GM19438 (cell line): ENCODE measurements around the gene NOTCH2.
A peak's percentile ranks its signal among the peaks of the same experiment; 100 is the strongest.
"Not testable (repeated sequence)": the region's sequence is repeated elsewhere in the genome, so short reads cannot be mapped to it uniquely, and the experiment has no call there.

Experiments used
- ATAC-seq: cut with Tn5 transposase; IDR thresholded peaks from one replicate; pipeline ENCODE4 v1.9.1; 2021; ENCODE audit warnings: low read depth; ENCODE audit not compliant: unreplicated experiment

The NOTCH2 gene

GRCh38 chr1:119975582-119976254 is 93.7 kb downstream of the NOTCH2 start:
- ATAC-seq, result not testable (repeated sequence)

- ATAC-seq, result no peak
Observed at GRCh38 chr1:119975006-119975405, 94.5 kb downstream of the NOTCH2 start.

- no peak for ATAC-seq
Observed at GRCh38 chr1:119974013-119974412, 95.4 kb downstream of the NOTCH2 start.

DNA sequence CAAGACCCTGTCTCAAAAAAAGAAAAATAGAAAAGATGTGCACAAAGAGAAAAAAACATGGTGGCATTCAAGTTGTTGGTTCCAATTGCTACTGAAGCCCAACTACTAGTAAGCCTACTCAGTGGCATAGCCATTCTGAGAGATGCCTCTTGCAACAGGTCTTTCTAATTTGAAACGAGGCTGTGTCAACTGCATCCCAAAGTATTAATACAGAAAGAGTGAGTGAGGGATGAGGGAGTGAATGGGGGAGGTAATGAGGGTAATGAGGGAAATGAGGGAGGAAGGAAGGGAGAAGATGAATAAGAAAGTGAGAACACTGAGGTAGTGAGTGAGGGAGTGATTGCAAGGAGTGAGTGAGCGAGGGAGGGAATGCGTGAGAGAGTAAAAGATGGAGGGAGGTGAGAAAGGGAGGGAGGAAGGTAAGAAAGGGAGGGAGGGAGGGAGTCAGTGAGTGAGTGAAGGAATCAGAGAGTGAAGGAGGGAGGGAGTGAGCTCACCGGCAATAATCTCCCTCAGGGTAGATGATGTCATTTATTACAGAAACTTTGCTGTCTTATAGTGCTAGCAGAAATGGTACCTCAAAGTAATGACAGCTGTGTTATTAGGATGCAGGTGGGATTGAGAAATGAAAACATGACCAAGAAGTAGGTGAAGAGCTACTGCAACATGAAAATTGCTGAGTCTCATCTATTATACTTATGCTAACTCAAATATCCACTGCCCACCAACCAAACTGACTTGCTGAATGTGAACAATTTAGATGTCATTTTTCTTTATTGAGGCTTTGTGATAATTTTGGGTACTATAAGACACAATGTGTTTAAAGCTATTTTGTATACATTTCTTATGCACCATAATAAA is 97.5 kb downstream of the NOTCH2 start:
- no peak for ATAC-seq

DNA sequence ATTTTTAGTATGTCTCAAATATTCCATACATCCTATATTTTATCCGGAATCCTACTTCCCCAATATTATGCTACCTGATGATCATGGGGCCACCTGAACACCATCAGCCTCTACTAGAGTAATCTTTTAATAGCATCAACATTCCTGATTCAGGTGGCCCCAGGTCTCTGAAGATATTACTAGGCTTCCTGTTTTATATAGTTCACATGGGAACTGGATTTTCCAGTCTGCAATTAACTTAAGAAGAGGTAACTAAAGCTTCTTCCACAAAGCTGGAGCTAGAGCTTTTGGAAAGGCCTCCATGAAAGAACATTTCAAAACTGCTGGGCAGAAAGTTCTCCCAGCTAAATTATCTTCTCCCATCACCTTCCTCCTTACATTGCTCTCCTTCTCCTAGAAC is 100.9 kb downstream of the NOTCH2 start:
- no peak for ATAC-seq

DNA sequence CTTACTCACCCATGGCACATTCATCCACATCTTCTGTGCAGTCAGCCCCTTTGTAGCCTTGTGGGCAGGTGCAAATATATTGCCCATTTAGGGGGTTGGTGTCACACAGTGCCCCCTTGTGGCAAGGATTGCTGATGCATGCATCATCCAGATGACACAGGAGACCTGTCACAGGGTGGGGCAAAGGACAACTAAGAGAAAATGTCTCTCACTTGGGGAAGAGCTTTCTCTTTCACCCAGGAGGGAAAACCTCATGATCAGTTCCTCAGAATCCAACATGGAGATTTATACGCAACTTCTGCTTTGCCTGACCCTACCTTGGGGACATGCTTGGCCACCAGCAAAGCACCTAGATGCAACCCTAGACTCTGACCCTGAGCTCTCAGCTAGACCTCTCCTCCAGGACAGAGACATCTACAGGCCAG is 101.4 kb downstream of the NOTCH2 start:
- peak; percentile 86 for ATAC-seq

DNA sequence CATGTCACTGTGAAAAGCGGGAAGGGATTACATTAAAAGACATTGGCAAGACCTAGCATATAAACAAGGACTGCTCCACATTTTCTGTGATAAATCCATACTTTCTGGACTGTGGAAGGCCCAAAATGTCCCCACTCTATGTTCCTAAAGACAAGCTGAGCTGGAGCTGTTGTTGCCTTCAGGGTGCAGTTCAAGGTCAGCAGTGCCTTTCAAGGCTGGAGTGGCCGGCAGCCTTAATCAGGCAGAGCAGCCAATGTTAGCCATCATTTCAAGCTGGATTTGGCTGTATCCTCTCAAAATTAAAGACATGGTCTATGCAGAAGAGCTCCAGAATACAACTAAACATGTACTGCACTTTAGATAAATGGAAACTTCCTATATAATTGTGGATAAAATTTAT is 102.8 kb downstream of the NOTCH2 start:
- ATAC-seq, result no peak

- ATAC-seq, result no peak
Observed at GRCh38 chr1:119966020-119966419, 103.4 kb downstream of the NOTCH2 start.

DNA sequence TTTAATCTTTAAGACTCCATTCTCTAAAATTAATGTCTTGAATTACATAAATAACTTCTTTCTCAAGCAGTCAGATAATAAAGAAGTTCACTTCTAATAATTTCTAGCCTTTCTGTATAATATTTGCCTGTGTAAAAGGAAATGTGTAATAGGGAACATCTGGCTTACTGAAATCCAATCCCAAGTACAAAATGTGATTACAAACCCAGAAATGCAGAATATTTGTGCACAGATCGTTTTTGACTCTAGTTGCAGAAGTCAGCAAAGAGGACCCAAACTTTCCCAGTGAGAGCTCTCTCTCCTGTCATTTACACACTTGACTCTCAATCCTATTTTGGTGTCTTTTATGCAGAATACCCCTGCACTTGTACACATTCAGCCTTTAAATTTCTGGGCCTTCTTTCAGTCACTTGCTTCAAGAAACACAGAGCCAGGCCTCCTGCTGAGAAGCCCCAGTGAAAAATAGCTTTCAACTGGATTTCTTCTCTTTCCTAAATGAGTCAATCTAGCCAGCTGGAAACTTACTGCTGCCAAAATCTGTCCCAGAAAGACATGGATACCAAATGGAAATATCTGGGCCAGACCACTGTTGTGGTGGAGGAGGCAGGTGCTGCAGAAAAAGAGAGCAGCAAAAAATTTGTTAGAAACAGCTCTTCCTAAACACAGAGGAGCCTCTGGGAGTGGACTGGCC is 104.6 kb downstream of the NOTCH2 start:
- no peak for ATAC-seq

- ATAC-seq, result no peak
Observed at GRCh38 chr1:119962296-119962968, 107.0 kb downstream of the NOTCH2 start.

DNA sequence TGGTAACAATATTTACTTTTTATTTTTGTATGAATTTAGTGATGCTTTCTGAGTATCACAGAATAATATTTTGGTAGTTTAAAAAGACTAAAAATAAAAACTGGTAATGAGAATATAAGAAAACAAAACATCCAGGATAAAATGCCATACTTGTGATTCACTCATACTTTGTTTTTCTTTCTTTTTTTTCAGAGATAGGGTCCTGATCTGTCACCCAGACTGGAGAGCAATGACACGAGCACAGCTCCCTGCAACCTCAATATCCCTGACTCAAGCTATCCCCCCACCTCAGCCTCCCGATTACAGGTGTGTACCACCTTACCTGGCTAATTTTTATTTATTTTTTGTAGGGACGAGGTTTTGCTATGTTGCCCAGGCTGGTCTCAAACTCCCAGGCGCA is 109.0 kb downstream of the NOTCH2 start:
- no peak for ATAC-seq

- ATAC-seq, result no peak
Observed at GRCh38 chr1:119959268-119960220, 109.9 kb downstream of the NOTCH2 start.

GRCh38 chr1:119958223-119958622 is 111.2 kb downstream of the NOTCH2 start:
- no peak for ATAC-seq

DNA sequence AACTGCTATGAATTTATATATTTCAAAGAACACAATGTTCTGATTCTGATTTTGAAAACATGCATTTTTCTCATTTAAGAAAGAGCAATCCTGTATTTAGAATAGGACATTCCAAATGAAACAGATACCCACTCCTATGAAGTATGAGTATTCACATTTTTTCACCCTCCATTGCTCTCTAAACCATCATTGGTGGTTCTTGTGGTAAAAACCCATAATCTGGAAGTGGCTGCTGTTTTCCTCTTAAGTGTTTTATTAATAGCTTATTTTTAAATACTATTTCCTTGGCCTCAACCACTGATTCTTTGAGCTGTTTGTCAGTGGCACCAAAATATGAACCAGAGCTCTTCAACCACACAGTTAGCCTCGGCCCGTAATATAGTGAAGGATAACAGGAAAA is 113.2 kb downstream of the NOTCH2 start:
- ATAC-seq, result no peak

DNA sequence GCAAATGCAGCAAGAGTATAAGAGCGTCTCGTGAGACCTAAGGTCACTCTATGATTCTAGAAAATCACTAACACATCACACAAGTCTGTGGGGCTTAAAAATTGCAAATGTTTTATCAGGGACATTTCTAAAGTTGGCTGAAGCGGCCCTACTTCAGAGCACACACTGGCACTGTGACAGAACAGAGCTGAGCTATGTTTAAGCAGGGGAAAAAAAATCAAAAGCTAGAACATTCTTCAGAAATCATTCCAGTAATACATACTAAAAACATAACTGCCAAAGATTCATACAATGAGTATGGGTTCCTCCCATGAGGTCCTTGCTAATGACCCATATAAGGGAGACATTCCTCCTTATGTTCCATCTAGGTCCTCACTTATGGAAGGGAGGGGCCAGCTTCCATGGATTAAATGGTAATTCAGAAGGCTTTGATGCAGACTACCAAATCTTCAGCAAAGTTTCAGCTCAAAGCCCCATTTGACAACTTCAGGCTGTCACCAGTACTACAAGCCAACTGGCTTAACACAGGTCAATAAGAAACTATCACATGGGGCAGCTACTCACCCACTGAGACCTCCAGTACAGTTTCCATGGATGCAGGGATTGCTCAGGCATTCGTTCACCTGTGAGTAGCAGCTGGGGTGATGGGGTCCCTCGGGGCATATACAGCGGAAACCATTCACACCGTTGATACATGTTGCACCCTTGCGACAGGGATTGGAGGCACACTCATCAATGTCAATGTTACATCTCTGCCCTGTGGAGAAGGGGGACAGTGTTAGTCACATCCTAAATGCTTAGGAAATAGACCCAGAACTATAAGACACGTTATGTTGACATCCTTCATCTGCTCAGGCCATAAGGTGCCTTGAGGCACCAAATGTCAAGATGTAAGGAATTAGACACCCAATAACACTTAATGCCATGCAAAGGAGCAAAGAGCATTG is 114.7 kb downstream of the NOTCH2 start:
- no peak for ATAC-seq

DNA sequence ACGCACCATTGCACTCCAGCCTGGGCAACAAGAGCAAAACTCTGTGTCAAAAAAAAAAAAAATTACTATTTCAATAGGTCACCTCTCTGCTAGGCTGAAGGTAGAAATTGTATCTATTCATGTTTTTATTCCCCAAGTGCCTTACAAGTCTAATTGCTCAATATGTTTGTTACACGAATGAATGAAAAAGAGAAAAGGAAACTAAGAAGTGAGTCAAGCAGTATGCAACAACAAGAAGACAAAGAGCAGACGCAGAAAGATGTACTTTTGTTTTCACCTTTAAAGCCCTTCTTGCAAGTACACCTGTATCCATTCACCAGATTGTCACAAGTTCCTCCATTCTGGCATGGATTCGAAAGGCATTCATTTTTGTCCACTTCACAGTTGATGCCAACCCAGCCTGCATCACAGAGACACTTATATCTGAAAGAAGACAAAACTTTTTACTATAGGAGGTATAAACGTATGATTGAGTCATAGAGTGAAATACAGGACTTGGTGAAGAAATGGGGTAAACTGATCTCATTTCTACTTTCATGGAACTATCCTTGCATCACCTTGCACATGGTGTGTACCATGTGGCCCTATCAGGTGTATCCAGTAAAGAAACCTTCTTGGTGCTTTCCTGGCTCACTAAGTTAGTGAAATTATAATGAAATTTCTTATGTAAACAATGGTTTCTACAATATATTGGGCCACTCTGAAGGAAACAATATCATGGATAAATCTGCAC is 116.0 kb downstream of the NOTCH2 start:
- no peak for ATAC-seq

GRCh38 chr1:119952496-119952895 is 117.0 kb downstream of the NOTCH2 start:
- ATAC-seq, result no peak
